ENCODE results near the gene SH3D19. TPM values are rescaled to one million over a fixed set of nuclear protein-coding genes. Genes with fewer than 3 reads are reported as not detected.

Gene SH3D19
- total and polyA plus RNA-seq, 3 experiments from 2014 or later, result not detected

- H3K4me3 ChIP-seq (ENCODE audit: low read length), result no peak overlapping the region
- no peaks in the 10 kb centered on the region for H3K36me3 Mint-ChIP-seq
- H3K9me3 Mint-ChIP-seq, result no peaks in the 10 kb centered on the region
- H3K4me1 Mint-ChIP-seq, result no peaks in the 10 kb centered on the region
- H3K9me3 ChIP-seq (ENCODE audit: low read length), result no peaks in the 10 kb centered on the region
- DNase-seq, result no peak
- ChIA-PET CTCF (no interaction called here), POLR2A (no interaction called here)
- no peak overlapping the region for H3K4me3 Mint-ChIP-seq
- H3K36me3 ChIP-seq (ENCODE audit: insufficient read depth, low read length), result no peaks in the 10 kb centered on the region
- peaks cover 16 to 63% of the 10 kb centered on the region in 2 donors for H3K27me3 Mint-ChIP-seq
- no peak overlapping the region for H3K27ac ChIP-seq (ENCODE audit: low read depth, low read length)
- H3K27ac Mint-ChIP-seq, result no peak overlapping the region
- no peaks in the 10 kb centered on the region for H3K4me1 ChIP-seq (ENCODE audit: insufficient read depth, low read length)
- H3K27me3 ChIP-seq (ENCODE audit: insufficient read depth, low read length, poor library complexity, severe bottlenecking), result no peaks in the 10 kb centered on the region
Measured at GRCh38 chr4:151227731-151228130, 97.7 kb downstream of the SH3D19 start.

- no peak for DNase-seq
- Histone ChIP-seq H3K9me3 (ENCODE audit: low read length) (no peaks in the 10 kb centered on the region), H3K36me3 (ENCODE audit: insufficient read depth, low read length) (no peaks in the 10 kb centered on the region), H3K27me3 (ENCODE audit: insufficient read depth, low read length, poor library complexity, severe bottlenecking) (no peaks in the 10 kb centered on the region), H3K27ac (ENCODE audit: low read depth, low read length) (no peak overlapping the region), H3K4me3 (ENCODE audit: low read length) (no peak overlapping the region), H3K4me1 (ENCODE audit: insufficient read depth, low read length) (no peaks in the 10 kb centered on the region)
- Mint-ChIP-seq H3K36me3 (no peaks in the 10 kb centered on the region), H3K9me3 (no peaks in the 10 kb centered on the region), H3K27ac (no peak overlapping the region), H3K4me1 (no peaks in the 10 kb centered on the region), H3K4me3 (no peak overlapping the region), H3K27me3 (peaks cover 16 to 57% of the 10 kb centered on the region in 2 donors)
- POLR2A ChIA-PET, result no interaction called here
- CTCF ChIA-PET, result no interaction called here
Measured at GRCh38 chr4:151227172-151227571, 98.2 kb downstream of the SH3D19 start.

GRCh38 chr4:151226004-151226932 is 99.1 kb downstream of the SH3D19 start:
- no peak overlapping the region for H3K27ac Mint-ChIP-seq
- Histone ChIP-seq H3K9me3 (ENCODE audit: low read length) (no peaks in the 10 kb centered on the region), H3K4me3 (ENCODE audit: low read length) (no peak overlapping the region), H3K27me3 (ENCODE audit: insufficient read depth, low read length, poor library complexity, severe bottlenecking) (no peaks in the 10 kb centered on the region), H3K27ac (ENCODE audit: low read depth, low read length) (no peak overlapping the region), H3K4me1 (ENCODE audit: insufficient read depth, low read length) (no peaks in the 10 kb centered on the region), H3K36me3 (ENCODE audit: insufficient read depth, low read length) (no peaks in the 10 kb centered on the region)
- H3K4me3 Mint-ChIP-seq, result no peak overlapping the region
- POLR2A ChIA-PET, result no interaction called here
- no peaks in the 10 kb centered on the region for H3K9me3 Mint-ChIP-seq
- DNase-seq, result no peak
- no peaks in the 10 kb centered on the region for H3K36me3 Mint-ChIP-seq
- no peaks in the 10 kb centered on the region for H3K4me1 Mint-ChIP-seq
- CTCF ChIA-PET, result no interaction called here
- peaks cover 15 to 53% of the 10 kb centered on the region in 2 donors for H3K27me3 Mint-ChIP-seq

- DNase-seq, result no peak
- Mint-ChIP-seq H3K27me3 (peaks cover 11 to 49% of the 10 kb centered on the region in 2 donors), H3K27ac (no peak overlapping the region), H3K9me3 (no peaks in the 10 kb centered on the region), H3K4me1 (no peaks in the 10 kb centered on the region), H3K36me3 (no peaks in the 10 kb centered on the region), H3K4me3 (no peak overlapping the region)
- CTCF ChIA-PET, result no interaction called here
- Histone ChIP-seq H3K27me3 (ENCODE audit: insufficient read depth, low read length, poor library complexity, severe bottlenecking) (no peaks in the 10 kb centered on the region), H3K4me3 (ENCODE audit: low read length) (no peak overlapping the region), H3K4me1 (ENCODE audit: insufficient read depth, low read length) (no peaks in the 10 kb centered on the region), H3K36me3 (ENCODE audit: insufficient read depth, low read length) (no peaks in the 10 kb centered on the region), H3K9me3 (ENCODE audit: low read length) (no peaks in the 10 kb centered on the region), H3K27ac (ENCODE audit: low read depth, low read length) (no peak overlapping the region)
- POLR2A ChIA-PET, result no interaction called here
Measured at GRCh38 chr4:151223465-151223864, 101.9 kb downstream of the SH3D19 start.

GRCh38 chr4:151219948-151220347 is 105.5 kb downstream of the SH3D19 start:
- Mint-ChIP-seq H3K9me3 (no peaks in the 10 kb centered on the region), H3K4me1 (no peaks in the 10 kb centered on the region), H3K4me3 (no peak overlapping the region), H3K27me3 (peaks cover 8 to 27% of the 10 kb centered on the region in 2 donors), H3K36me3 (no peaks in the 10 kb centered on the region), H3K27ac (no peak overlapping the region)
- Histone ChIP-seq H3K4me1 (ENCODE audit: insufficient read depth, low read length) (no peaks in the 10 kb centered on the region), H3K27ac (ENCODE audit: low read depth, low read length) (no peak overlapping the region), H3K36me3 (ENCODE audit: insufficient read depth, low read length) (no peaks in the 10 kb centered on the region), H3K4me3 (ENCODE audit: low read length) (no peak overlapping the region), H3K9me3 (ENCODE audit: low read length) (no peaks in the 10 kb centered on the region), H3K27me3 (ENCODE audit: insufficient read depth, low read length, poor library complexity, severe bottlenecking) (no peaks in the 10 kb centered on the region)
- ChIA-PET CTCF (no interaction called here), POLR2A (no interaction called here)
- peak in 1 of 5 donors; percentile 0 for DNase-seq

- Mint-ChIP-seq H3K27ac (no peak overlapping the region), H3K4me1 (no peaks in the 10 kb centered on the region), H3K9me3 (no peaks in the 10 kb centered on the region), H3K27me3 (peaks cover 9 to 20% of the 10 kb centered on the region in 2 donors), H3K4me3 (no peak overlapping the region), H3K36me3 (no peaks in the 10 kb centered on the region)
- POLR2A ChIA-PET, result no interaction called here
- H3K27ac ChIP-seq (ENCODE audit: low read depth, low read length), result no peak overlapping the region
- CTCF ChIA-PET, result no interaction called here
- no peaks in the 10 kb centered on the region for H3K4me1 ChIP-seq (ENCODE audit: insufficient read depth, low read length)
- H3K4me3 ChIP-seq (ENCODE audit: low read length), result no peak overlapping the region
- no peaks in the 10 kb centered on the region for H3K27me3 ChIP-seq (ENCODE audit: insufficient read depth, low read length, poor library complexity, severe bottlenecking)
- H3K9me3 ChIP-seq (ENCODE audit: low read length), result no peaks in the 10 kb centered on the region
- no peak for DNase-seq
- H3K36me3 ChIP-seq (ENCODE audit: insufficient read depth, low read length), result no peaks in the 10 kb centered on the region
Measured at GRCh38 chr4:151219091-151219490, 106.3 kb downstream of the SH3D19 start.

GRCh38 chr4:151218343-151218742 is 107.1 kb downstream of the SH3D19 start:
- no peak overlapping the region for H3K27ac Mint-ChIP-seq
- H3K4me1 Mint-ChIP-seq, result no peaks in the 10 kb centered on the region
- H3K9me3 ChIP-seq (ENCODE audit: low read length), result no peaks in the 10 kb centered on the region
- H3K36me3 ChIP-seq (ENCODE audit: insufficient read depth, low read length), result no peaks in the 10 kb centered on the region
- ChIA-PET CTCF (no interaction called here), POLR2A (no interaction called here)
- H3K36me3 Mint-ChIP-seq, result no peaks in the 10 kb centered on the region
- peaks cover 9 to 16% of the 10 kb centered on the region in 2 donors for H3K27me3 Mint-ChIP-seq
- H3K4me3 ChIP-seq (ENCODE audit: low read length), result no peak overlapping the region
- no peaks in the 10 kb centered on the region for H3K4me1 ChIP-seq (ENCODE audit: insufficient read depth, low read length)
- H3K4me3 Mint-ChIP-seq, result no peak overlapping the region
- H3K9me3 Mint-ChIP-seq, result no peaks in the 10 kb centered on the region
- H3K27me3 ChIP-seq (ENCODE audit: insufficient read depth, low read length, poor library complexity, severe bottlenecking), result no peaks in the 10 kb centered on the region
- no peak for DNase-seq
- H3K27ac ChIP-seq (ENCODE audit: low read depth, low read length), result no peak overlapping the region

- POLR2A ChIA-PET, result no interaction called here
Measured at GRCh38 chr4:151217326-151217725, 108.1 kb downstream of the SH3D19 start.

More at GRCh38 chr4:151217326-151217725, 108.1 kb downstream of the SH3D19 start:
- Mint-ChIP-seq H3K9me3 (peaks cover 0 to 2% (median 0%) of the 10 kb centered on the region in 5 donors), H3K27me3 (peaks cover 9 to 11% of the 10 kb centered on the region in 2 donors), H3K4me1 (no peaks in the 10 kb centered on the region), H3K4me3 (no peak overlapping the region), H3K27ac (no peak overlapping the region), H3K36me3 (no peaks in the 10 kb centered on the region)
- CTCF ChIA-PET, result no interaction called here
- DNase-seq, result no peak
- Histone ChIP-seq H3K9me3 (ENCODE audit: low read length) (no peaks in the 10 kb centered on the region), H3K27me3 (ENCODE audit: insufficient read depth, low read length, poor library complexity, severe bottlenecking) (no peaks in the 10 kb centered on the region), H3K27ac (ENCODE audit: low read depth, low read length) (no peak overlapping the region), H3K36me3 (ENCODE audit: insufficient read depth, low read length) (no peaks in the 10 kb centered on the region), H3K4me3 (ENCODE audit: low read length) (no peak overlapping the region), H3K4me1 (ENCODE audit: insufficient read depth, low read length) (no peaks in the 10 kb centered on the region)

Data from CD8-positive, alpha-beta memory T cell (primary cell).